Measurements from ENCODE around the gene CBR1.

CBR1 gene

GRCh38 chr21:36082237-36082664 lies 12.4 kb downstream of the CBR1 start:
- no peak for DNase-seq (ENCODE audit: low read depth, low spot score)
- Histone ChIP-seq H3K9me3 (ENCODE audit: insufficient read depth, low read length) (no peaks in the 10 kb centered on the region), H3K9ac (ENCODE audit: insufficient read length, low read depth) (no peak overlapping the region), H3K27me3 (ENCODE audit: insufficient read depth, insufficient read length) (no peaks in the 10 kb centered on the region), H3K36me3 (ENCODE audit: insufficient read depth, insufficient read length, low read length) (no peaks in the 10 kb centered on the region), H3K4me1 (ENCODE audit: insufficient read depth, insufficient read length) (no peaks in the 10 kb centered on the region), H3K4me3 (ENCODE audit: insufficient read length, low read depth) (no peak overlapping the region)
- no peak for TF ChIP-seq YY1 (IDR thresholded peaks at IDR 0.05; ENCODE audit: insufficient read depth, insufficient read length)
- TF ChIP-seq SUZ12 (IDR thresholded peaks at IDR 0.05; ENCODE audit: extremely low read depth, insufficient read depth, insufficient read length), result no peak
- TF ChIP-seq ZNF274 (IDR thresholded peaks at IDR 0.05; ENCODE audit: low read depth, low read length), result no peak

DNA sequence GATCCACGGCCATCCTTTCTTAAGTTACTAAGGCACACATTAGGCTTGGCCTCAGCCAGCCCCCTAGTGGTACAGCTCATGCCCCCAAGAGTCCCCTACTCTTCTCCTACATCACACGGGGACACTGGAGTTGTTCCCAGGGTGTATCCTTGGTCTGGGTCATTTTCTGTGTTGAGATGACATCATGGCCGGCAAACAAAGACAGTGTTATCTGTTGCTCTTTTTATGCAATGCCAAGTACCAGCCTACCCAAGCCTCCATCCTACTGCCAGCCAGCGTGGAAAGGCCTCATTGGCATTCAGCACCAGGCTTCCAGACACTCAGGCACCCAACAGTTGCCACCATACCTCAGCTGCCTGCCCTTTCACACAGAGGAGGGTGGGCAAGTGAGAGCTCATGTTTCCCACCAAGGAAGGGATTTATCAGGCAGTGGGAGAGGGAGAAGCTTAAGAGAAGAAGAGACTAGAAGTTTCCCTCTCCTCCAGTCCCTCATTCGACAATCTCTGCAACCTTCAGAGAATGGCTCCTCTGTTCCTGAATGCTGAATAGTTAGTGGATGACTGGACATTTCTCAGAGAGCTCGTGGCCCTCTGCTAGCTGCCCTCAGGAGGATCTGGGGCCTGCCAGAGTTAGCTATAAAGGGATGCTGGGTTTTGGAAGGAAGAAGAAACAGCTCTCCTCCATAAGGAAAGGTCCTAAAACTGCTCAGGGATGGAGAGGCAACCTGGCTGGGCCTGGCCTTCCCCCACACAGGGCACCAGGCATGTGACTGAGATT lies 17.7 kb downstream of the CBR1 start:
- Histone ChIP-seq H3K9me3 (ENCODE audit: insufficient read depth, low read length) (peaks cover 2% of the 10 kb centered on the region; the same call in 1 of the 2 replicates), H3K4me1 (ENCODE audit: insufficient read depth, insufficient read length) (no peaks in the 10 kb centered on the region), H3K4me3 (ENCODE audit: insufficient read length, low read depth) (no peak overlapping the region), H3K9ac (ENCODE audit: insufficient read length, low read depth) (no peak overlapping the region), H3K36me3 (ENCODE audit: insufficient read depth, insufficient read length, low read length) (no peaks in the 10 kb centered on the region), H3K27me3 (ENCODE audit: insufficient read depth, insufficient read length) (no peaks in the 10 kb centered on the region)
- DNase-seq (ENCODE audit: low read depth, low spot score), result peak; percentile 33
- no peak for TF ChIP-seq SUZ12 (IDR thresholded peaks at IDR 0.05; ENCODE audit: extremely low read depth, insufficient read depth, insufficient read length)
- TF ChIP-seq YY1 (IDR thresholded peaks at IDR 0.05; ENCODE audit: insufficient read depth, insufficient read length), result no peak
- TF ChIP-seq ZNF274 (IDR thresholded peaks at IDR 0.05; ENCODE audit: low read depth, low read length), result no peak

- Histone ChIP-seq H3K36me3 (ENCODE audit: insufficient read depth, insufficient read length, low read length) (no peaks in the 10 kb centered on the region), H3K9me3 (ENCODE audit: insufficient read depth, low read length) (peaks cover 26% of the 10 kb centered on the region), H3K9ac (ENCODE audit: insufficient read length, low read depth) (no peak overlapping the region), H3K27me3 (ENCODE audit: insufficient read depth, insufficient read length) (no peaks in the 10 kb centered on the region), H3K4me1 (ENCODE audit: insufficient read depth, insufficient read length) (no peaks in the 10 kb centered on the region), H3K4me3 (ENCODE audit: insufficient read length, low read depth) (no peak overlapping the region)
- DNase-seq (ENCODE audit: low read depth, low spot score), result no peak
- TF ChIP-seq ZNF274 (IDR thresholded peaks at IDR 0.05; ENCODE audit: low read depth, low read length) (no peak), YY1 (IDR thresholded peaks at IDR 0.05; ENCODE audit: insufficient read depth, insufficient read length) (no peak), SUZ12 (IDR thresholded peaks at IDR 0.05; ENCODE audit: extremely low read depth, insufficient read depth, insufficient read length) (no peak)
Measured at GRCh38 chr21:36089946-36090345, 20.1 kb downstream of the CBR1 start.

- H3K36me3 ChIP-seq (ENCODE audit: insufficient read depth, insufficient read length, low read length), result no peaks in the 10 kb centered on the region
- no peak for DNase-seq (ENCODE audit: low read depth, low spot score)
- TF ChIP-seq YY1 (IDR thresholded peaks at IDR 0.05; ENCODE audit: insufficient read depth, insufficient read length) (no peak), SUZ12 (IDR thresholded peaks at IDR 0.05; ENCODE audit: extremely low read depth, insufficient read depth, insufficient read length) (no peak), ZNF274 (IDR thresholded peaks at IDR 0.05; ENCODE audit: low read depth, low read length) (no peak)
- no peak overlapping the region for H3K9ac ChIP-seq (ENCODE audit: insufficient read length, low read depth)
- H3K4me3 ChIP-seq (ENCODE audit: insufficient read length, low read depth), result no peak overlapping the region
- H3K4me1 ChIP-seq (ENCODE audit: insufficient read depth, insufficient read length), result no peaks in the 10 kb centered on the region
- H3K9me3 ChIP-seq (ENCODE audit: insufficient read depth, low read length), result peaks cover 40% of the 10 kb centered on the region
- no peaks in the 10 kb centered on the region for H3K27me3 ChIP-seq (ENCODE audit: insufficient read depth, insufficient read length)
Measured at GRCh38 chr21:36092681-36093080, 22.9 kb downstream of the CBR1 start.

DNA sequence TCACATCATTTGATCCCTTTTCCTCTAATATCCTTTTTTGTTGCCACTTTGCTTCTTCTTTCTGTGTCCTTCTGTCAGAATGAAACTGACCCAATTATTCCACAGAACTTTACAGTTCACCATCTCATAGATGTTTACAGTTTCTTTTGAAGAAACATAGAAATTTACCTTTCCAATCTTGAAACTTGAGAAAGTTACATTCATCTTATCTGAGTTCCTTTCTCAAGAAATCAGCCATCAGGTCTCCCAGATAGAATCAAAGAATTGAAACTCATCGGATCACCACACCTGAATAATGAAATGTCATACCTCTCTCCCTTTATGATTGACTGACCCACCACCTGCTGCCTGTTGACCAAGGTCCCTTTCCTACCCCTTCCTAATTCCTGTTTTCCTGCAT lies 23.7 kb downstream of the CBR1 start:
- DNase-seq (ENCODE audit: low read depth, low spot score), result no peak
- TF ChIP-seq YY1 (IDR thresholded peaks at IDR 0.05; ENCODE audit: insufficient read depth, insufficient read length), result no peak
- TF ChIP-seq SUZ12 (IDR thresholded peaks at IDR 0.05; ENCODE audit: extremely low read depth, insufficient read depth, insufficient read length), result no peak
- no peak for TF ChIP-seq ZNF274 (IDR thresholded peaks at IDR 0.05; ENCODE audit: low read depth, low read length)
- H3K36me3 ChIP-seq (ENCODE audit: insufficient read depth, insufficient read length, low read length), result no peaks in the 10 kb centered on the region
- H3K9me3 ChIP-seq (ENCODE audit: insufficient read depth, low read length), result peaks cover 48% of the 10 kb centered on the region
- no peak overlapping the region for H3K4me3 ChIP-seq (ENCODE audit: insufficient read length, low read depth)
- no peak overlapping the region for H3K9ac ChIP-seq (ENCODE audit: insufficient read length, low read depth)
- H3K27me3 ChIP-seq (ENCODE audit: insufficient read depth, insufficient read length), result no peaks in the 10 kb centered on the region
- peaks cover 3% of the 10 kb centered on the region for H3K4me1 ChIP-seq (ENCODE audit: insufficient read depth, insufficient read length)

- H3K9me3 ChIP-seq (ENCODE audit: insufficient read depth, low read length), result peaks cover 67% of the 10 kb centered on the region
- no peak for TF ChIP-seq ZNF274 (IDR thresholded peaks at IDR 0.05; ENCODE audit: low read depth, low read length)
- TF ChIP-seq YY1 (IDR thresholded peaks at IDR 0.05; ENCODE audit: insufficient read depth, insufficient read length), result no peak
- TF ChIP-seq SUZ12 (IDR thresholded peaks at IDR 0.05; ENCODE audit: extremely low read depth, insufficient read depth, insufficient read length), result no peak
- H3K36me3 ChIP-seq (ENCODE audit: insufficient read depth, insufficient read length, low read length), result no peaks in the 10 kb centered on the region
- H3K4me1 ChIP-seq (ENCODE audit: insufficient read depth, insufficient read length), result peaks cover 7% of the 10 kb centered on the region
- no peak overlapping the region for H3K9ac ChIP-seq (ENCODE audit: insufficient read length, low read depth)
- H3K27me3 ChIP-seq (ENCODE audit: insufficient read depth, insufficient read length), result no peaks in the 10 kb centered on the region
- no peak overlapping the region for H3K4me3 ChIP-seq (ENCODE audit: insufficient read length, low read depth)
- peak; percentile 80 for DNase-seq (ENCODE audit: low read depth, low spot score)
Measured at GRCh38 chr21:36096398-36097290, 26.8 kb downstream of the CBR1 start.
